Osteoblast (primary cell): ENCODE data around the gene PARVA. TPM values are rescaled to one million over a fixed set of nuclear protein-coding genes. Genes with fewer than 3 reads are reported as not detected.

Experiments used
- DNase-seq: peaks from one replicate; pipeline ENCODE4 v3.0.0; 2011; ENCODE audit warnings: low spot score, mixed read lengths; ENCODE audit not compliant: insufficient read length; ENCODE audit errors: missing footprints
- H2AFZ ChIP-seq: 2 replicates; pipeline ENCODE4 v1.6.0; 2011; ENCODE audit warnings: mild to moderate bottlenecking, low read length
- H3K27ac ChIP-seq: 2 replicates; pipeline ENCODE4 v1.5.1; 2011; ENCODE audit warnings: mild to moderate bottlenecking, low read depth, low read length, moderate library complexity
- H3K27me3 ChIP-seq: 2 replicates; pipeline ENCODE4 v1.6.0; 2012; ENCODE audit warnings: mild to moderate bottlenecking, control low read depth, inconsistent platforms, low read length, moderate library complexity; ENCODE audit not compliant: insufficient read depth
- H3K36me3 ChIP-seq: 2 replicates; pipeline ENCODE4 v1.5.1; 2011; ENCODE audit warnings: mild to moderate bottlenecking, low read length, control low read depth, moderate library complexity; ENCODE audit not compliant: insufficient read depth
- H3K4me1 ChIP-seq: 2 replicates; pipeline ENCODE4 v1.5.1; 2011; ENCODE audit warnings: mild to moderate bottlenecking, low read length, control low read depth, moderate library complexity; ENCODE audit not compliant: insufficient read depth
- H3K4me2 ChIP-seq: 2 replicates; pipeline ENCODE4 v1.6.0; 2011; ENCODE audit warnings: mild to moderate bottlenecking, low read length; ENCODE audit not compliant: insufficient read depth
- H3K4me3 ChIP-seq: fragments of 200-600 bp; sonication (generic); 3 replicates; pipeline ENCODE4 v1.5.1; 2012; ENCODE audit warnings: mild to moderate bottlenecking, low read length, inconsistent platforms; ENCODE audit not compliant: insufficient read depth
- H3K79me2 ChIP-seq: 2 replicates; pipeline ENCODE4 v1.6.0; 2012; ENCODE audit warnings: mild to moderate bottlenecking, low read length, control low read depth, inconsistent platforms; ENCODE audit not compliant: insufficient read depth
- H3K9me3 ChIP-seq: 2 replicates; pipeline ENCODE4 v1.5.1; 2011; ENCODE audit warnings: low read depth, low read length, control low read depth
- H4K20me1 ChIP-seq: 2 replicates; pipeline ENCODE4 v1.6.0; 2012; ENCODE audit warnings: mild to moderate bottlenecking, low read length, control low read depth; ENCODE audit not compliant: insufficient read depth
- CTCF ChIP-seq: IDR thresholded peaks from 2 replicates; pipeline ENCODE4 v1.5.1; 2011; ENCODE audit warnings: mild to moderate bottlenecking, low read depth, low read length, moderate library complexity; ENCODE audit errors: extremely low read depth
- total RNA-seq: library from RNA; depleted of rRNA; stranded (reverse); fragments of >200 nt; gene quantifications from 2 replicates; pipeline ENCODE4 v1.2.3, GENCODE V29; 2012

The PARVA gene
- total RNA-seq, 1 donor = 74.9 TPM

- TF ChIP-seq CTCF = no peak
- H3K9me3 ChIP-seq = no peaks in the 10 kb centered on the region
These were observed 111.9 kb downstream of the PARVA start for GRCh38 chr11:12489246-12489772.

GRCh38 chr11:12494699-12495098 lies 117.3 kb downstream of the PARVA start:
- Histone ChIP-seq H3K27me3 (no peaks in the 10 kb centered on the region), H2AFZ (no peak overlapping the region), H3K4me1 (peaks cover 4% of the 10 kb centered on the region), H3K79me2 (no peaks in the 10 kb centered on the region), H4K20me1 (no peaks in the 10 kb centered on the region), H3K36me3 (peaks cover 32% of the 10 kb centered on the region), H3K9me3 (no peaks in the 10 kb centered on the region), H3K27ac (peak overlapping the region; percentile 45), H3K4me3 (no peak overlapping the region), H3K4me2 (no peak overlapping the region)
- TF ChIP-seq CTCF = no peak
- DNase-seq = no peak

More at GRCh38 chr11:12489246-12489772, 111.9 kb downstream of the PARVA start:
- H3K27ac ChIP-seq = no peak overlapping the region
- peaks cover 3% of the 10 kb centered on the region for H3K79me2 ChIP-seq
- H4K20me1 ChIP-seq = peaks cover 5% of the 10 kb centered on the region
- DNase-seq = no peak
- no peak overlapping the region for H3K4me3 ChIP-seq
- peaks cover 13% of the 10 kb centered on the region for H3K36me3 ChIP-seq
- H2AFZ ChIP-seq = no peak overlapping the region
- H3K4me2 ChIP-seq = no peak overlapping the region
- H3K4me1 ChIP-seq = peaks cover 2% of the 10 kb centered on the region
- H3K27me3 ChIP-seq = no peaks in the 10 kb centered on the region

GRCh38 chr11:12496181-12497025 lies 119.0 kb downstream of the PARVA start:
- H3K36me3 ChIP-seq = peaks cover 38% of the 10 kb centered on the region
- no peak overlapping the region for H3K4me2 ChIP-seq
- TF ChIP-seq CTCF = no peak
- H3K27ac ChIP-seq = no peak overlapping the region
- H3K4me3 ChIP-seq = no peak overlapping the region
- no peaks in the 10 kb centered on the region for H4K20me1 ChIP-seq
- DNase-seq = no peak
- H3K79me2 ChIP-seq = no peaks in the 10 kb centered on the region
- no peaks in the 10 kb centered on the region for H3K27me3 ChIP-seq
- H3K4me1 ChIP-seq = peaks cover 5% of the 10 kb centered on the region
- H2AFZ ChIP-seq = no peak overlapping the region
- no peaks in the 10 kb centered on the region for H3K9me3 ChIP-seq

GRCh38 chr11:12497431-12497830 lies 120.1 kb downstream of the PARVA start:
- TF ChIP-seq CTCF = no peak
- Histone ChIP-seq H3K4me1 (peaks cover 16% of the 10 kb centered on the region), H3K36me3 (peaks cover 38% of the 10 kb centered on the region), H3K4me2 (no peak overlapping the region), H3K79me2 (no peaks in the 10 kb centered on the region), H3K4me3 (no peak overlapping the region), H3K9me3 (no peaks in the 10 kb centered on the region), H4K20me1 (no peaks in the 10 kb centered on the region), H3K27ac (no peak overlapping the region), H3K27me3 (no peaks in the 10 kb centered on the region), H2AFZ (no peak overlapping the region)
- no peak for DNase-seq
